ENCODE data around the gene C1QTNF5.
A peak's percentile ranks its signal among the peaks of the same experiment; 100 is the strongest.

Gene C1QTNF5

GRCh38 chr11:119359365-119360214 lies 18.9 kb upstream of the C1QTNF5 start:
- Histone ChIP-seq H3K4me1 (ENCODE audit: control insufficient read depth, insufficient read depth, low read length) (peaks cover 3% of the 10 kb centered on the region), H3K27ac (ENCODE audit: low read depth, low read length) (no peak overlapping the region), H3K4me3 (ENCODE audit: low read length) (no peak overlapping the region), H3K9ac (ENCODE audit: low read length) (no peak overlapping the region), H3K36me3 (ENCODE audit: control insufficient read depth, insufficient read depth, low read length) (peaks cover 3% of the 10 kb centered on the region), H3K27me3 (ENCODE audit: control insufficient read depth, insufficient read depth, low read length) (no peaks in the 10 kb centered on the region)

GRCh38 chr11:119357074-119357473 lies 16.4 kb upstream of the C1QTNF5 start:
- no peak overlapping the region for H3K9ac ChIP-seq (ENCODE audit: low read length)
- H3K27ac ChIP-seq (ENCODE audit: low read depth, low read length) = no peak overlapping the region
- H3K4me3 ChIP-seq (ENCODE audit: low read length) = peak overlapping the region; percentile 65
- peaks cover 3% of the 10 kb centered on the region for H3K36me3 ChIP-seq (ENCODE audit: control insufficient read depth, insufficient read depth, low read length)
- H3K27me3 ChIP-seq (ENCODE audit: control insufficient read depth, insufficient read depth, low read length) = no peaks in the 10 kb centered on the region
- H3K4me1 ChIP-seq (ENCODE audit: control insufficient read depth, insufficient read depth, low read length) = no peaks in the 10 kb centered on the region

- no peaks in the 10 kb centered on the region for H3K4me1 ChIP-seq (ENCODE audit: control insufficient read depth, insufficient read depth, low read length)
- no peaks in the 10 kb centered on the region for H3K27me3 ChIP-seq (ENCODE audit: control insufficient read depth, insufficient read depth, low read length)
- H3K36me3 ChIP-seq (ENCODE audit: control insufficient read depth, insufficient read depth, low read length) = peaks cover 3% of the 10 kb centered on the region
- peak overlapping the region; percentile 65 for H3K4me3 ChIP-seq (ENCODE audit: low read length)
- H3K27ac ChIP-seq (ENCODE audit: low read depth, low read length) = no peak overlapping the region
- H3K9ac ChIP-seq (ENCODE audit: low read length) = peak overlapping the region; percentile 5
Measured at GRCh38 chr11:119356349-119357031, 15.8 kb upstream of the C1QTNF5 start.

- H3K9ac ChIP-seq (ENCODE audit: low read length) = no peak overlapping the region
- no peaks in the 10 kb centered on the region for H3K4me1 ChIP-seq (ENCODE audit: control insufficient read depth, insufficient read depth, low read length)
- no peak overlapping the region for H3K27ac ChIP-seq (ENCODE audit: low read depth, low read length)
- no peaks in the 10 kb centered on the region for H3K27me3 ChIP-seq (ENCODE audit: control insufficient read depth, insufficient read depth, low read length)
- H3K36me3 ChIP-seq (ENCODE audit: control insufficient read depth, insufficient read depth, low read length) = peaks cover 3% of the 10 kb centered on the region
- no peak overlapping the region for H3K4me3 ChIP-seq (ENCODE audit: low read length)
Measured at GRCh38 chr11:119355091-119355843, 14.6 kb upstream of the C1QTNF5 start.

- no peaks in the 10 kb centered on the region for H3K36me3 ChIP-seq (ENCODE audit: control insufficient read depth, insufficient read depth, low read length)
- no peak overlapping the region for H3K9ac ChIP-seq (ENCODE audit: low read length)
- no peak overlapping the region for H3K27ac ChIP-seq (ENCODE audit: low read depth, low read length)
- no peaks in the 10 kb centered on the region for H3K27me3 ChIP-seq (ENCODE audit: control insufficient read depth, insufficient read depth, low read length)
- H3K4me1 ChIP-seq (ENCODE audit: control insufficient read depth, insufficient read depth, low read length) = no peaks in the 10 kb centered on the region
- H3K4me3 ChIP-seq (ENCODE audit: low read length) = no peak overlapping the region
Measured at GRCh38 chr11:119352857-119353260, 12.2 kb upstream of the C1QTNF5 start.

- H3K36me3 ChIP-seq (ENCODE audit: control insufficient read depth, insufficient read depth, low read length) = no peaks in the 10 kb centered on the region
- H3K9ac ChIP-seq (ENCODE audit: low read length) = no peak overlapping the region
- no peak overlapping the region for H3K4me3 ChIP-seq (ENCODE audit: low read length)
- H3K27me3 ChIP-seq (ENCODE audit: control insufficient read depth, insufficient read depth, low read length) = no peaks in the 10 kb centered on the region
- no peak overlapping the region for H3K27ac ChIP-seq (ENCODE audit: low read depth, low read length)
- no peaks in the 10 kb centered on the region for H3K4me1 ChIP-seq (ENCODE audit: control insufficient read depth, insufficient read depth, low read length)
Measured at GRCh38 chr11:119351232-119351631, 10.5 kb upstream of the C1QTNF5 start.

- Histone ChIP-seq H3K36me3 (ENCODE audit: control insufficient read depth, insufficient read depth, low read length) (no peaks in the 10 kb centered on the region), H3K9ac (ENCODE audit: low read length) (no peak overlapping the region), H3K27ac (ENCODE audit: low read depth, low read length) (no peak overlapping the region), H3K27me3 (ENCODE audit: control insufficient read depth, insufficient read depth, low read length) (no peaks in the 10 kb centered on the region), H3K4me1 (ENCODE audit: control insufficient read depth, insufficient read depth, low read length) (no peaks in the 10 kb centered on the region), H3K4me3 (ENCODE audit: low read length) (no peak overlapping the region)
Measured at GRCh38 chr11:119350302-119350701, 9.6 kb upstream of the C1QTNF5 start.

GRCh38 chr11:119347940-119348605 lies 7.4 kb upstream of the C1QTNF5 start:
- Histone ChIP-seq H3K9ac (ENCODE audit: low read length) (no peak overlapping the region), H3K4me3 (ENCODE audit: low read length) (no peak overlapping the region), H3K36me3 (ENCODE audit: control insufficient read depth, insufficient read depth, low read length) (no peaks in the 10 kb centered on the region), H3K27ac (ENCODE audit: low read depth, low read length) (no peak overlapping the region), H3K4me1 (ENCODE audit: control insufficient read depth, insufficient read depth, low read length) (no peaks in the 10 kb centered on the region), H3K27me3 (ENCODE audit: control insufficient read depth, insufficient read depth, low read length) (peaks cover 8% of the 10 kb centered on the region)

GRCh38 chr11:119347242-119347641 lies 6.6 kb upstream of the C1QTNF5 start:
- H3K4me1 ChIP-seq (ENCODE audit: control insufficient read depth, insufficient read depth, low read length) = no peaks in the 10 kb centered on the region
- H3K4me3 ChIP-seq (ENCODE audit: low read length) = no peak overlapping the region
- H3K9ac ChIP-seq (ENCODE audit: low read length) = no peak overlapping the region
- no peak overlapping the region for H3K27ac ChIP-seq (ENCODE audit: low read depth, low read length)
- peaks cover 8% of the 10 kb centered on the region for H3K27me3 ChIP-seq (ENCODE audit: control insufficient read depth, insufficient read depth, low read length)
- no peaks in the 10 kb centered on the region for H3K36me3 ChIP-seq (ENCODE audit: control insufficient read depth, insufficient read depth, low read length)

GRCh38 chr11:119346605-119347004 lies 5.9 kb upstream of the C1QTNF5 start, which contains the start of gene MFRP:
MFRP (minus strand) TSS chr11:119346705; CDS start chr11:119346513, 192 bp downstream.
- no peak within 1 kb of the TSS for H3K27ac ChIP-seq (ENCODE audit: low read depth, low read length)
- H3K4me3 ChIP-seq (ENCODE audit: low read length) = no peak within 1 kb of the TSS
- no peaks in the 10 kb centered on the region for H3K36me3 ChIP-seq (ENCODE audit: control insufficient read depth, insufficient read depth, low read length)
- peaks cover 8% of the 10 kb centered on the region for H3K27me3 ChIP-seq (ENCODE audit: control insufficient read depth, insufficient read depth, low read length)
- no peak within 1 kb of the TSS for H3K9ac ChIP-seq (ENCODE audit: low read length)
- no peaks in the 10 kb centered on the region for H3K4me1 ChIP-seq (ENCODE audit: control insufficient read depth, insufficient read depth, low read length)

GRCh38 chr11:119345685-119346084 lies 5.0 kb upstream of the C1QTNF5 start:
- H3K9ac ChIP-seq (ENCODE audit: low read length) = no peak overlapping the region
- H3K27me3 ChIP-seq (ENCODE audit: control insufficient read depth, insufficient read depth, low read length) = peaks cover 16% of the 10 kb centered on the region
- no peak overlapping the region for H3K27ac ChIP-seq (ENCODE audit: low read depth, low read length)
- H3K36me3 ChIP-seq (ENCODE audit: control insufficient read depth, insufficient read depth, low read length) = no peaks in the 10 kb centered on the region
- H3K4me3 ChIP-seq (ENCODE audit: low read length) = no peak overlapping the region
- H3K4me1 ChIP-seq (ENCODE audit: control insufficient read depth, insufficient read depth, low read length) = peaks cover 6% of the 10 kb centered on the region
